GM12878 (cell line): ENCODE results near the gene PIEZO2. TPM values are rescaled to one million over a fixed set of nuclear protein-coding genes. Genes with fewer than 3 reads are reported as not detected.

ENCODE experiments used
- ATAC-seq: fragments of 200-7000 bp; cut with Tn5 transposase; 3 replicates; pipeline ENCODE4 v1.9.1; 2020; ENCODE audit warnings: mild to moderate bottlenecking, moderate library complexity
- BruUV-seq: library from RNA; stranded (reverse); fragments of 400-500 nt; replicated peaks from 2 replicates; lab custom pipeline; 2021; lab: Mats Ljungman, UMichigan
- CTCF ChIA-PET: fragments of 300-600 bp; sonication (Branson Sonifier 250); formaldehyde crosslinking; extraction: SDS; loops from one replicate; lab custom pipeline; 2021; ENCODE audit warnings: inconsistent platforms; lab: Yijun Ruan, JAX
- POLR2A ChIA-PET: fragments of 350-600 bp; formaldehyde crosslinking; extraction: SDS; loops from one replicate; lab custom pipeline; 2021; ENCODE audit warnings: inconsistent platforms; lab: Charles Lee
- RAD21 ChIA-PET: fragments of 300-600 bp; sonication (Branson Sonifier 250); formaldehyde crosslinking; loops from one replicate; lab custom pipeline; 2023; ENCODE audit warnings: antibody characterized with exemption; ENCODE audit not compliant: unreplicated experiment; lab: Charles Lee
- SMC1A ChIA-PET: fragments of 300-600 bp; sonication (Branson Sonifier 250); formaldehyde crosslinking; loops from one replicate; lab custom pipeline; 2023; ENCODE audit not compliant: unreplicated experiment, uncharacterized antibody; lab: Charles Lee
- DNase-seq: peaks from one replicate; pipeline ENCODE4 v3.0.0-alpha.2; 2011; ENCODE audit warnings: low read depth, low spot score
- FAIRE-seq: peaks from 3 replicates; lab custom pipeline; 2011; peaks lifted over from hg19 to GRCh38; lab: Jason Lieb, UNC
- H2AFZ ChIP-seq: 2 replicates; pipeline ENCODE4 v1.6.0; 2011; ENCODE audit warnings: low read depth, low read length, control low read depth; ENCODE audit not compliant: control insufficient read depth
- H3K27ac ChIP-seq: 2 replicates; pipeline ENCODE4 v1.5.1; 2011; ENCODE audit warnings: control low read depth; ENCODE audit not compliant: control insufficient read depth, insufficient read depth
- H3K27me3 ChIP-seq, 2 experiments: replicated peaks in 1 of 2; 2 replicates each; pipeline versions ENCODE4 v1.6.0 to v1.6.1; 2011; ENCODE audit warnings: low read length in 1 of 2; ENCODE audit not compliant: control insufficient read depth in 2 of 2, insufficient read depth in 2 of 2
- H3K36me3 ChIP-seq, 2 experiments: 2 replicates each; pipeline ENCODE4 v1.5.1; 2011; ENCODE audit warnings: low read length in 1 of 2; ENCODE audit not compliant: control insufficient read depth in 2 of 2, insufficient read depth in 2 of 2
- H3K4me1 ChIP-seq: 2 replicates; pipeline ENCODE4 v1.6.1; 2011; ENCODE audit warnings: mild to moderate bottlenecking, low read length, moderate library complexity, mixed read lengths; ENCODE audit not compliant: control insufficient read depth, insufficient read depth
- H3K4me2 ChIP-seq: 2 replicates; pipeline ENCODE4 v1.6.0; 2011; ENCODE audit warnings: control low read depth; ENCODE audit not compliant: control insufficient read depth, insufficient read depth
- H3K4me3 ChIP-seq: fragments of 200-600 bp; sonication (generic); 2 replicates; pipeline ENCODE4 v1.5.1; 2016
- H3K79me2 ChIP-seq: 2 replicates; pipeline ENCODE4 v1.6.0; 2011; ENCODE audit warnings: low read length; ENCODE audit not compliant: control insufficient read depth, insufficient read depth
- H3K9ac ChIP-seq: 2 replicates; pipeline ENCODE4 v1.8.0; 2011; ENCODE audit warnings: low read length, control low read depth, mixed read lengths; ENCODE audit not compliant: control insufficient read depth, insufficient read depth
- H3K9me3 ChIP-seq: replicated peaks from 3 replicates; pipeline ENCODE4 v1.5.1; 2011; ENCODE audit warnings: mild to moderate bottlenecking, low read length; ENCODE audit not compliant: control insufficient read depth, insufficient read depth
- H4K20me1 ChIP-seq: 2 replicates; pipeline ENCODE4 v1.6.0; 2011; ENCODE audit not compliant: control insufficient read depth, insufficient read depth
- CBX5 ChIP-seq: sonication (generic); IDR thresholded peaks from 2 replicates; pipeline ENCODE4 v1.6.1; 2016; ENCODE audit warnings: low read depth, moderate library complexity, mild to moderate bottlenecking, inconsistent platforms
- CHD1 ChIP-seq: IDR thresholded peaks from 2 replicates; pipeline ENCODE4 v1.6.1; 2012; ENCODE audit warnings: low read depth, low read length, improper control_type of control experiment
- GABPA ChIP-seq: IDR thresholded peaks from 2 replicates; pipeline ENCODE4 v1.6.1; 2014; ENCODE audit warnings: antibody characterized with exemption, low read depth, mild to moderate bottlenecking, inconsistent platforms
- HDAC2 ChIP-seq: fragments of 200-600 bp; sonication (generic); IDR thresholded peaks from 2 replicates; pipeline ENCODE4 v1.6.1; 2017
- NFIC ChIP-seq: IDR thresholded peaks from 2 replicates; pipeline ENCODE4 v1.6.1; 2012; ENCODE audit warnings: low read depth, mild to moderate bottlenecking, inconsistent platforms, low read length, moderate library complexity
- RBBP5 ChIP-seq: fragments of 200-600 bp; sonication (generic); conservative IDR thresholded peaks from 2 replicates; pipeline ENCODE4 v1.6.1; 2016
- SMAD1 ChIP-seq: fragments of 450-650 bp; IDR thresholded peaks from 2 replicates; pipeline ENCODE4 v1.6.1; 2018; ENCODE audit warnings: mild to moderate bottlenecking, low read depth; ENCODE audit not compliant: partially characterized antibody
- SUZ12 ChIP-seq: fragments of 200-600 bp; sonication (generic); IDR thresholded peaks from one replicate; pipeline ENCODE4 v1.6.1; 2018; ENCODE audit warnings: antibody characterized with exemption, mild to moderate bottlenecking; ENCODE audit not compliant: unreplicated experiment
- WGBS: methylation state at CpG from one replicate; pipeline ENCODE4 v1.1.6; 2016; ENCODE audit warnings: low lambda C conversion rate; ENCODE audit not compliant: insufficient replicate concordance, insufficient coverage; ENCODE audit errors: missing lambda C conversion rate; 5-methylcytosine and 5-hydroxymethylcytosine counted together
- in situ Hi-C: fragments of 300-500 bp; cut with MboI; formaldehyde crosslinking; loops from 9 replicates; pipeline ENCODE4 v1.14.3; 2018; ENCODE audit warnings: mixed read lengths
- intact Hi-C: fragments of 100-400 bp; cut with micrococcal nuclease; formaldehyde crosslinking; loops from one replicate; pipeline ENCODE4 v1.14.2; 2022; ENCODE audit not compliant: unreplicated experiment
- polyA plus RNA-seq, 11 experiments: library from polyadenylated mRNA; depleted of rRNA in 4 of 11; unstranded in 6 of 11; stranded (reverse) in 5 of 11; fragments of >200 nt; fragmentation: Nextera tagmentation in 4 of 11; fragmentation: Illumina TruSeq in 1 of 11; extraction: Ambion mirVana in 4 of 11; extraction: Trizol in 1 of 11; gene quantifications; 1 replicate in 1 of 11; 2 replicates in 10 of 11; pipeline versions ENCODE4 v1.2.1 to v1.2.3, GENCODE V29; 2011 to 2016; ENCODE audit warnings: inconsistent platforms in 2 of 11, missing spikeins in 2 of 11, low read depth in 1 of 11
- total RNA-seq, 4 experiments: library from RNA; depleted of rRNA in 3 of 4; stranded (reverse); fragments of >200 nt in 3 of 4; fragmentation: Illumina TruSeq in 1 of 4; extraction: Trizol in 1 of 4; gene quantifications; 2 replicates each; pipeline versions ENCODE4 v1.2.1 to v1.2.3, GENCODE V29; 2013 to 2021
- TF ChIP-seq, protein P1 (sequence below): fragments of 450-650 bp; IDR thresholded peaks from 2 replicates; pipeline ENCODE4 v1.6.1; 2017; ENCODE audit warnings: mild to moderate bottlenecking, moderate library complexity
- TF ChIP-seq, protein P2 (sequence below): IDR thresholded peaks from 2 replicates; pipeline ENCODE4 v1.6.1; 2011; ENCODE audit warnings: borderline replicate concordance, low read depth, mild to moderate bottlenecking, moderate library complexity, mixed read lengths, low read length; ENCODE audit not compliant: insufficient read depth; ENCODE audit errors: extremely low read length
- TF ChIP-seq, protein P3 (sequence below): fragments of 450-650 bp; IDR thresholded peaks from 2 replicates; pipeline ENCODE4 v1.6.1; 2014; ENCODE audit warnings: mild to moderate bottlenecking
- TF ChIP-seq, protein P4 (sequence below): IDR thresholded peaks from 2 replicates; pipeline ENCODE4 v1.6.1; 2011; ENCODE audit warnings: low read depth, low read length, improper control_type of control experiment, borderline replicate concordance
- TF ChIP-seq, protein P5 (sequence below): fragments of 450-650 bp; IDR thresholded peaks from 2 replicates; pipeline ENCODE4 v1.6.1; 2018; ENCODE audit warnings: borderline replicate concordance, mild to moderate bottlenecking; ENCODE audit not compliant: partially characterized antibody

The PIEZO2 gene
- total and polyA plus RNA-seq, 10 of the 15 experiments (the other 5 are each of a cell fraction or from before 2014, with no cell fraction given): 6.7 to 42.3 (median 27.4) TPM

DNA sequence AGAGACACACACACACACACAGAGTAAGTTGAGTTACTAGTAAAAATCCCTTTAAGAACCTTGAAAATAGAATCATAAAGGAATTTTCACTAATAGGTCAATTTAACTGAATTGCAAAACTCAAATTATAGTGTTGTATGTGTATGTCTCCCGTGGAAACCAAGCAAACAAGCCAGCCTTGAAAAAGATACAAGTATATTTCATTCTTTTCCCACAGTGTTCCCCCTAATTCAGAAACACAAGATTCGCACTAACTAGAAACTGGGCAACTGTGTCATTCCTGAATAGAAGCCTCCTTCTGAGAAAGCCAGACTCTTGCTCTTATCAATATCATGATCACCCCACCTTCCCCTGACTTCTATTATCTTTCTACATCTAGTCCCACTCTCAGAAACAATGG lies 229.5 kb downstream of the PIEZO2 start:
- Histone ChIP-seq H3K79me2 (no peaks in the 10 kb centered on the region; the same call in none of the 2 replicates), H3K4me1 (no peaks in the 10 kb centered on the region), H3K36me3 (peaks cover 0 to 3% of the 10 kb centered on the region in 2 experiments; a peak in 2 of 4 replicates), H3K9me3 (peaks cover 10% of the 10 kb centered on the region; the same call in 2 of the 3 replicates), H3K27ac (no peak overlapping the region), H4K20me1 (no peaks in the 10 kb centered on the region), H3K27me3 (no peaks in the 10 kb centered on the region), H3K9ac (no peak overlapping the region), H3K4me2 (no peak overlapping the region), H3K4me3 (no peak overlapping the region), H2AFZ (no peak overlapping the region)
- no peak for ATAC-seq
- BruUV-seq: no TSS peak
- intact Hi-C loops (no loop called here), in situ Hi-C loops (no loop called here)
- RAD21 ChIA-PET: no interaction called here
- 71% methylated on average over 2 of the region's 2 CpGs for whole genome bisulfite sequencing
- CTCF ChIA-PET: no interaction called here
- SMC1A ChIA-PET: no interaction called here
- FAIRE-seq: no peak
- POLR2A ChIA-PET: no interaction called here
- DNase-seq: no peak
- TF ChIP-seq HDAC2: no peak
- TF ChIP-seq, protein P1, sequence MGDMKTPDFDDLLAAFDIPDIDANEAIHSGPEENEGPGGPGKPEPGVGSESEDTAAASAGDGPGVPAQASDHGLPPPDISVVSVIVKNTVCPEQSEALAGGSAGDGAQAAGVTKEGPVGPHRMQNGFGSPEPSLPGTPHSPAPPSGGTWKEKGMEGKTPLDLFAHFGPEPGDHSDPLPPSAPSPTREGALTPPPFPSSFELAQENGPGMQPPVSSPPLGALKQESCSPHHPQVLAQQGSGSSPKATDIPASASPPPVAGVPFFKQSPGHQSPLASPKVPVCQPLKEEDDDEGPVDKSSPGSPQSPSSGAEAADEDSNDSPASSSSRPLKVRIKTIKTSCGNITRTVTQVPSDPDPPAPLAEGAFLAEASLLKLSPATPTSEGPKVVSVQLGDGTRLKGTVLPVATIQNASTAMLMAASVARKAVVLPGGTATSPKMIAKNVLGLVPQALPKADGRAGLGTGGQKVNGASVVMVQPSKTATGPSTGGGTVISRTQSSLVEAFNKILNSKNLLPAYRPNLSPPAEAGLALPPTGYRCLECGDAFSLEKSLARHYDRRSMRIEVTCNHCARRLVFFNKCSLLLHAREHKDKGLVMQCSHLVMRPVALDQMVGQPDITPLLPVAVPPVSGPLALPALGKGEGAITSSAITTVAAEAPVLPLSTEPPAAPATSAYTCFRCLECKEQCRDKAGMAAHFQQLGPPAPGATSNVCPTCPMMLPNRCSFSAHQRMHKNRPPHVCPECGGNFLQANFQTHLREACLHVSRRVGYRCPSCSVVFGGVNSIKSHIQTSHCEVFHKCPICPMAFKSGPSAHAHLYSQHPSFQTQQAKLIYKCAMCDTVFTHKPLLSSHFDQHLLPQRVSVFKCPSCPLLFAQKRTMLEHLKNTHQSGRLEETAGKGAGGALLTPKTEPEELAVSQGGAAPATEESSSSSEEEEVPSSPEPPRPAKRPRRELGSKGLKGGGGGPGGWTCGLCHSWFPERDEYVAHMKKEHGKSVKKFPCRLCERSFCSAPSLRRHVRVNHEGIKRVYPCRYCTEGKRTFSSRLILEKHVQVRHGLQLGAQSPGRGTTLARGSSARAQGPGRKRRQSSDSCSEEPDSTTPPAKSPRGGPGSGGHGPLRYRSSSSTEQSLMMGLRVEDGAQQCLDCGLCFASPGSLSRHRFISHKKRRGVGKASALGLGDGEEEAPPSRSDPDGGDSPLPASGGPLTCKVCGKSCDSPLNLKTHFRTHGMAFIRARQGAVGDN: no peak
- no peak for TF ChIP-seq CHD1
- TF ChIP-seq GABPA: no peak
- TF ChIP-seq, protein P2, sequence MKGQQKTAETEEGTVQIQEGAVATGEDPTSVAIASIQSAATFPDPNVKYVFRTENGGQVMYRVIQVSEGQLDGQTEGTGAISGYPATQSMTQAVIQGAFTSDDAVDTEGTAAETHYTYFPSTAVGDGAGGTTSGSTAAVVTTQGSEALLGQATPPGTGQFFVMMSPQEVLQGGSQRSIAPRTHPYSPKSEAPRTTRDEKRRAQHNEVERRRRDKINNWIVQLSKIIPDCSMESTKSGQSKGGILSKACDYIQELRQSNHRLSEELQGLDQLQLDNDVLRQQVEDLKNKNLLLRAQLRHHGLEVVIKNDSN: no peak
- TF ChIP-seq SMAD1: no peak
- TF ChIP-seq CBX5: no peak
- TF ChIP-seq SUZ12: no peak
- no peak for TF ChIP-seq RBBP5
- TF ChIP-seq, protein P3, sequence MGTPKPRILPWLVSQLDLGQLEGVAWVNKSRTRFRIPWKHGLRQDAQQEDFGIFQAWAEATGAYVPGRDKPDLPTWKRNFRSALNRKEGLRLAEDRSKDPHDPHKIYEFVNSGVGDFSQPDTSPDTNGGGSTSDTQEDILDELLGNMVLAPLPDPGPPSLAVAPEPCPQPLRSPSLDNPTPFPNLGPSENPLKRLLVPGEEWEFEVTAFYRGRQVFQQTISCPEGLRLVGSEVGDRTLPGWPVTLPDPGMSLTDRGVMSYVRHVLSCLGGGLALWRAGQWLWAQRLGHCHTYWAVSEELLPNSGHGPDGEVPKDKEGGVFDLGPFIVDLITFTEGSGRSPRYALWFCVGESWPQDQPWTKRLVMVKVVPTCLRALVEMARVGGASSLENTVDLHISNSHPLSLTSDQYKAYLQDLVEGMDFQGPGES: no peak
- TF ChIP-seq NFIC: no peak
- TF ChIP-seq, protein P4, sequence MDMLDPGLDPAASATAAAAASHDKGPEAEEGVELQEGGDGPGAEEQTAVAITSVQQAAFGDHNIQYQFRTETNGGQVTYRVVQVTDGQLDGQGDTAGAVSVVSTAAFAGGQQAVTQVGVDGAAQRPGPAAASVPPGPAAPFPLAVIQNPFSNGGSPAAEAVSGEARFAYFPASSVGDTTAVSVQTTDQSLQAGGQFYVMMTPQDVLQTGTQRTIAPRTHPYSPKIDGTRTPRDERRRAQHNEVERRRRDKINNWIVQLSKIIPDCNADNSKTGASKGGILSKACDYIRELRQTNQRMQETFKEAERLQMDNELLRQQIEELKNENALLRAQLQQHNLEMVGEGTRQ: no peak
- TF ChIP-seq, protein P5, sequence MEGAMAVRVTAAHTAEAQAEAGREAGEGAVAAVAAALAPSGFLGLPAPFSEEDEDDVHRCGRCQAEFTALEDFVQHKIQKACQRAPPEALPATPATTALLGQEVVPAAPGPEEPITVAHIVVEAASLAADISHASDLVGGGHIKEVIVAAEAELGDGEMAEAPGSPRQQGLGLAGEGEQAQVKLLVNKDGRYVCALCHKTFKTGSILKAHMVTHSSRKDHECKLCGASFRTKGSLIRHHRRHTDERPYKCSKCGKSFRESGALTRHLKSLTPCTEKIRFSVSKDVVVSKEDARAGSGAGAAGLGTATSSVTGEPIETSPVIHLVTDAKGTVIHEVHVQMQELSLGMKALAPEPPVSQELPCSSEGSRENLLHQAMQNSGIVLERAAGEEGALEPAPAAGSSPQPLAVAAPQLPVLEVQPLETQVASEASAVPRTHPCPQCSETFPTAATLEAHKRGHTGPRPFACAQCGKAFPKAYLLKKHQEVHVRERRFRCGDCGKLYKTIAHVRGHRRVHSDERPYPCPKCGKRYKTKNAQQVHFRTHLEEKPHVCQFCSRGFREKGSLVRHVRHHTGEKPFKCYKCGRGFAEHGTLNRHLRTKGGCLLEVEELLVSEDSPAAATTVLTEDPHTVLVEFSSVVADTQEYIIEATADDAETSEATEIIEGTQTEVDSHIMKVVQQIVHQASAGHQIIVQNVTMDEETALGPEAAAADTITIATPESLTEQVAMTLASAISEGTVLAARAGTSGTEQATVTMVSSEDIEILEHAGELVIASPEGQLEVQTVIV: no peak
